KOPT-K1 (cell line): ENCODE data around the gene RAB3GAP2.
"Not testable (repeated sequence)": the region's sequence is repeated elsewhere in the genome, so short reads cannot be mapped to it uniquely, and the experiment has no call there.

ENCODE experiments used
- H3K27ac ChIP-seq: fragments of 200-600 bp; sonication (generic); 2 replicates; pipeline ENCODE4 v1.5.1; 2016; ENCODE audit warnings: antibody characterized with exemption, mild to moderate bottlenecking, low read depth, low read length; ENCODE audit not compliant: poor library complexity, severe bottlenecking
- H3K36me3 ChIP-seq: fragments of 200-600 bp; sonication (generic); 2 replicates; pipeline ENCODE4 v1.5.1; 2017; ENCODE audit warnings: antibody characterized with exemption, mild to moderate bottlenecking, low read length, moderate library complexity; ENCODE audit not compliant: insufficient read depth
- H3K9me3 ChIP-seq: fragments of 200-600 bp; sonication (generic); 2 replicates; pipeline ENCODE4 v1.5.1; 2017; ENCODE audit warnings: antibody characterized with exemption, low read length, mild to moderate bottlenecking; ENCODE audit not compliant: insufficient read depth, poor library complexity, severe bottlenecking

The RAB3GAP2 gene

DNA sequence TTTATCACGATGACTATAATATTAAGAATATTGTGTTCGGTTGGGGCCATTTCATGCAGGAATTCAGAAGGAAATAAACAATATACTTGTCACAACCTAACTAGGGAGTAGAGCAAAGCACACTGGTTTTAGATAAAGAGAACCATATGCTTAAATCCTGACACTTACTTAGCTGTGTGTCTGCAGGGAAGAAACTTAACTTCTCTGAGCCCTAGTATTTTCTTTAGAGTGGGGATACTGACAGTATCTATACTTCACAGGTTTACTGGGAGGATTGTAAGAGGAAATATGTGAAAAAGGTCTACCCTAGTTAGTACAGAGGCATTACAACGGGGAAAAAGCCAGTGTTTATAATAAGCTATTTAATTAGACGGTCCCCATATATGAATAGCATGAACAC lies 105.4 kb downstream of the RAB3GAP2 start:
- Histone ChIP-seq H3K9me3 (no peaks in the 10 kb centered on the region), H3K36me3 (peaks cover 86% of the 10 kb centered on the region), H3K27ac (no peak overlapping the region)

DNA sequence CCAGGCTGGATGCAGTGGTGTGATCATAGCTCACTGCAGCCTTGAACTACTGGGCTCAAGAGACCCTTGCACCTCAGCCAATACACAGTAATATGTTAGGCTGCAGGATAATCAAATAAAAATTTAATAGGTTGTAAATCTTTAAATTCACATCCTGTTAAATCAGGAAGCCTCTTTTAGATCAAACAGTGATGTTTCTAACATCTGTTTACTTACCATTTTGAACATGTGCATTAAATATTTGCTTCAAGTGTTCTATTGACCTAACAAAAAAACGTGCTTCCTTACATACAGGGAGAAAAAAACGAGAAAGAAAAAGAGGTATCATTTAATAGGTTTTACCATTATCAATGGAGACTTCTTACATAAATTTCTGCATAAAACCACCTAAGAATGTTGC lies 107.7 kb downstream of the RAB3GAP2 start:
- Histone ChIP-seq H3K9me3 (no peaks in the 10 kb centered on the region), H3K27ac (no peak overlapping the region), H3K36me3 (peaks cover 86% of the 10 kb centered on the region)

DNA sequence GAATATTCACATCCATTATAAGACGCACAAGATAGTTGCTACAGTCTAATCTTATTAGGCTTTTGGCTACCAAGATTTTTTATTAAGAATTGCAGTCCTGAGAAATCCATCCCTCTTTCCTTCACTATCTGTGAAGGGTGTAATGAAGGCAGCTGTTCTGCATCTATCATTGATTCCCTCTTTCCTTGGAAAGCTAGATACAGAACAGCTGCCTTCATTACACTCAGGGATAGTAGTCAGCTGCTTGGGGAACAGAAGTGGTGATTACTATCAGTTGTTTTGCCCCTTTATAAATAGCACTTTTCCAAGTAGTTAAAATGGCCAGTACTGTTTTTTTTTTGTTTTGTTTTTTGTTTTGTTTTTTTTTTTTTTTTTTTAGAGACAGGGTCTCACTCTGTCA lies 108.1 kb downstream of the RAB3GAP2 start:
- Histone ChIP-seq H3K9me3 (no peaks in the 10 kb centered on the region), H3K27ac (no peak overlapping the region), H3K36me3 (peaks cover 82% of the 10 kb centered on the region)

DNA sequence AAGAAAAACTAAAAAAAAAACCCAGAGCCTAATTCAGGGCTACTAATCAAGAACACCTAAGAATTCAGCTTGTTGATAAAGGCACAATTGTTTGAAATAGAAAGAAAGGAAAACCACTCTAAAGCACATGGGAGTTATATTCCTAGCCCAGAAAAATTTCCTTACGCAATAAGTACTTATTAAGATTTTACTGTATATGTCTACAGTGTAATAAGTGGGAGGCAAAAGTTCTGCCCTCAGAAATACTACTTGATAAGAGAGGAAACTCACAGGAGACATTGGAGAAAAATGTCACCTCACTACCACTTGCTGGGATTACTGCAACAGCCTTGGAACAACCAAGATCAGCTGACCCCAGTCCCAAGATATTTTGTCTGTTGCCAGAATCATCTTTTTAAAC lies 112.2 kb downstream of the RAB3GAP2 start:
- Histone ChIP-seq H3K36me3 (peaks cover 80% of the 10 kb centered on the region), H3K9me3 (no peaks in the 10 kb centered on the region), H3K27ac (no peak overlapping the region)

DNA sequence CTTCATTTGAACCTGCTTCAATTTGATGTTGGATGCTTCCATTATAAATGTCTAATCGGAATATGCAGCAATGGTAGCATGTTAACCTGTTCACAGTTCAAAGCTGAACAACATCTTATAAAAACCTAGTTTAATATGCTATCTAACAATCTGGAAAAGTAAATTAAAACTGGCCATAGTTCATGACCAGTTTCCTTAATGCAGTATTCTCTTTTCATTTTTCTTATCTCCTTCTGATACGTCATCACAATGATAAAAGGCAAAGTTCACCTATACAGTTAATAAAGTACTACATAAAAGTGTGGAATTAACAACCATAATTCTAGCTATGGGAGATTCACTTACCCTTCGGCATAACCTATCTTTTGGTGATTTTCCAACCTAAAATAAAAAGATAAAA lies 113.2 kb downstream of the RAB3GAP2 start:
- Histone ChIP-seq H3K36me3 (peaks cover 80% of the 10 kb centered on the region), H3K27ac (no peak overlapping the region), H3K9me3 (no peaks in the 10 kb centered on the region)

DNA sequence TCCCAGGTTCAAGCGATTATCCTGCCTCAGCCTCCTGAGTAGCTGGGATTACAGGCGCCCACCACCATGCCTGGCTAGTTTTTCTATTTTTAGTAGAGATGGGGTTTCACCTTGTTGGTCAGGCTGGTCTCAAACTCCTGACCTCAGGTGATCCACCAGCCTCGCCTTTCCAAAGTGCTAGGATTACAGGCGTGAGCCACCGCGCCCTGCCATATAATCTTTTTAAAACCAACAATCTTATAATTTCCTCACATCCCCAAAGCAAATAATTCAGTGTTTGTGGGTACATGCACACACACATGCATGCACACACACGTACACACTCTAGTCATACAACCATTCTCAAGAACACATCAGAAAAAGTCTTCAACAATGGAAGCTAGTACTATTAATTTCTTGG lies 113.7 kb downstream of the RAB3GAP2 start:
- H3K27ac ChIP-seq, H3K9me3 ChIP-seq: not testable (repeated sequence)
- H3K36me3 ChIP-seq, result peaks cover 80% of the 10 kb centered on the region

DNA sequence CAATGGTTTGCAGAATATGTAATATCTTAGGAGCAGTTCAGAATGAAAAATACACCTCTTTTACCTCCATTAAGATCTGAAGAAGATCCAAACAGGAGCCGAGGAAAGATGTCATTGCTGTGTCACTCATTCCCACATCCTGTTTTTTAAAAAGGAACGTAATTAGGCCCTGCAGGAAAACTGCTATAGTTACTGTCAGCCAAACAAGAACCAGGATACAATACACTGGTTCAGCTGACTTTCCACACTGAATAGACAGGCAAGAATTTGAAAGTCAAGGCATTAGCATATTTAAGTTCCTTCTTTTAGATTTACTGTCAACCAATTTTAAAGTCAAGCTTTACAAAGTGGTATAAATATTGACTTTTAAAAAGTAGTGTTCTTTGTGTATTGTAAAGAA lies 114.5 kb downstream of the RAB3GAP2 start:
- Histone ChIP-seq H3K9me3 (no peaks in the 10 kb centered on the region), H3K27ac (no peak overlapping the region), H3K36me3 (peaks cover 82% of the 10 kb centered on the region)

DNA sequence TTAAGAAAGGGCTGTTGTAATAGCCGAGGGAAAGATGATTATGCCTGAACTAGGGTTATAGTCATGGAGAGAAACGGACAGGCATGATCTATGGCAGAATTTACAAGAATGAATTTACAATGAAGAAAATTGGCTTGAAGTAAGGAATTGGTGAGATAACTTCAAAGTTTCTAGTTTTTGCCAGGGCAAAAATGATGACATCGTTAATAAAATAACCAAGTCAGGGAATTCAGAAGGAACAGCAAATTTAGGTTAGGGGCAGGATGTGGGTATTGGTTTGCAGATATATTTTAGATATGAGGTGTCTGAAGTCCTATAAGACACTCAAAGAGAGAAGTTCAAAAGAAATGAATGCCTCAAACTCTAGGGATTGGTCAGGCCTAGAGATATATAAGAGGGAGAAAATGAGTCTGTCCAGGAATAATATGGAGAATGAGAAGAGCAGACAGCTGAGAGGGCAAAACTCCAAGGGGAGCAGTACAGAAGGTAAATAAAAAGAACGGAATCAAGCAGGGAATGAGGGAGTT lies 115.6 kb downstream of the RAB3GAP2 start:
- H3K36me3 ChIP-seq, result peaks cover 90% of the 10 kb centered on the region

DNA sequence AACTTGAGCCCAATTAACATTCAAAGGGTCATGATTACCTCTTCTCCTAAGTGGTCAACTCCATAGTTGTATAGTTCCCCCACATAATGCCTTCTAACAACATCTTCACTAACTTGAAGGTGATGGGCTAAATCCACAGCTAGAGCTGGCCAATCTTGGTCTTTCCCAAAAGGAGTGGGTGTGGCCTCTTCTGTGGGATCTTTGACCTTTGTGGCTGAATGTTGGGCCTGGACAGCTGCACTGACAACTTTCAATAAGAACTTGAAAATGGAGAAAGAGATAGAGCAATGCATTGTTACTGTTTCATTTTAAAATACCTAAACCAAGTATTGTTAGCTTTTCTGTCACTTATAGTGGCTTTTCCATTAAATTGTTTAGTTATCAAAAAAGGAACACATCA lies 119.1 kb downstream of the RAB3GAP2 start:
- Histone ChIP-seq H3K9me3 (no peaks in the 10 kb centered on the region), H3K36me3 (peaks cover 97% of the 10 kb centered on the region), H3K27ac (no peak overlapping the region)

More for the DNA sequence above, 115.6 kb downstream of the RAB3GAP2 start:
- Histone ChIP-seq H3K27ac (no peak overlapping the region), H3K9me3 (no peaks in the 10 kb centered on the region)

DNA sequence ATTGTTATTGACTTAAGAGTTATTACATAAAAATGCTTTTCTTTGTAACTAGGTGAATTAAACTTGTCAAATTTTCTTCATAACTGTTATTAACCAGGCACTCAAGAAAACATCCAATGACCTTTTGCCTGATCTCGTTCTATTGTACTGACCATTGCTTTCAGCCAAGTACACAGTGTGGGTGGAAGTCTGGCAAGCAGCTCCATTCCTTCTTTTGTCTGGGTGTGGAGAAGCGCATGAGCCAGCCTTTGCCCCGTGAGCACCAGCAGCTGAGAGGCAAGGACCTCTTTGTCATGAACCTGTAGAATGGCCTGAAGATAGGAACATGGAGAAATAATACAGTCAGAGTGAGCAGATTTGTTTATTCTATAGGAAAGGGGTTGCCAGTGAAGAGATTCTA lies 120.8 kb downstream of the RAB3GAP2 start:
- Histone ChIP-seq H3K36me3 (peaks cover 96% of the 10 kb centered on the region), H3K27ac (no peak overlapping the region), H3K9me3 (no peaks in the 10 kb centered on the region)

DNA sequence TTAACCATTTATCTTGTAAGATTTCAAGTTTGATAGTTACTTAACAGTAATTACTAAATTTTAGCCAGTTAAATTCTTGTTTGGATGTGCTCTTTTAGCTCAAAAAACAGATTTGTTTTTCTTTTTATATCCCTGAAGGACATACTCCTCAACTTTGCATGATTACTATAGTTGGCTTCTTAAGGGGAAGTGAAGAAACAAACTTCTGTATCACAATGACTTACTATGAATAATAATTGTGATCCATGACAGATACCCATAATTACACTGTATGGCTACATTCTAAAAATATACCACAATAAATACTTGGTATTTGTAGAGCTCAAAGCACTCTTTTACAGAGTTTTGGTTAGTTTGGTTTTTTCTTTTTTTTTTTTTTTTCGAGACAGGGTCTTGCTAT lies 122.5 kb downstream of the RAB3GAP2 start:
- Histone ChIP-seq H3K9me3 (no peaks in the 10 kb centered on the region), H3K27ac (no peak overlapping the region), H3K36me3 (peaks cover 95% of the 10 kb centered on the region)

DNA sequence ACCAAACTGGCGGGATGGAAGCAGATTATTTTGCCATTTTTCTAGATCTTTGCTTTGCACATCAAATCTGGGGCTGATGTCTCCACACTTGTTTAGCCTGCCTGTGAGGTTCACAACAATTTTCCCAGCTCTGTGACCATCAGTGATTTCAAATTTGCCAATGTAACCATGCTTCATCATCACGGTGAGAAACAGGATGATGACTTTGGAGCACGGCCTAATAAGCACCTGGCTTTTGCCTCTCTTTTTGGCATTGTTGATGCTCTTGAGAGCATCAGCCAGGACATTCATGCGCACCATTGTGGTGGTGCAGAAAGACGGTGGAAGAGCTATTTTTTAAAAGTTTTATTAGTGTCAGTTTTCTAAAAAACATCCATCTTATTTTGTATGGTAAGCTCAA lies 128.2 kb downstream of the RAB3GAP2 start:
- H3K36me3 ChIP-seq, result peaks cover 92% of the 10 kb centered on the region
- H3K27ac ChIP-seq, result no peak overlapping the region
- H3K9me3 ChIP-seq, result no peaks in the 10 kb centered on the region

DNA sequence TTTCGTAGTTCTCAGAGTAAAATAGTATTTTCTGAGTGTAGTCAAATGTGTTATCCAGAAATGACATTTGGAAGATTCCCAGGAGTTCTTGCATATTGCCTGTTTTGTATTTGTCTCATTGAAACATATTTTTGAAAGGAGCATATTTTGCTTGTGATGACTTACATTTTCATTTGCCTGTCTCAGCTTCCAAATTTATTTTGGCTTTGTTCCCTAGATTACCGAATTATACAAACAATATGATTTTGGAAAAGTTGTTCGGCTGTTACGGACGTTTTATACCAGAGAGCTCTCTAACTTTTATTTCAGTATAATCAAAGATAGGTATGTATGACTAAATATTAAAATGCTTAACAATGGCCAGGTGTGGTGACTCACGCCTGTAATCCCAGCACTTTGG lies 132.3 kb downstream of the RAB3GAP2 start:
- Histone ChIP-seq H3K36me3 (peaks cover 93% of the 10 kb centered on the region), H3K27ac (no peak overlapping the region), H3K9me3 (no peaks in the 10 kb centered on the region)

DNA sequence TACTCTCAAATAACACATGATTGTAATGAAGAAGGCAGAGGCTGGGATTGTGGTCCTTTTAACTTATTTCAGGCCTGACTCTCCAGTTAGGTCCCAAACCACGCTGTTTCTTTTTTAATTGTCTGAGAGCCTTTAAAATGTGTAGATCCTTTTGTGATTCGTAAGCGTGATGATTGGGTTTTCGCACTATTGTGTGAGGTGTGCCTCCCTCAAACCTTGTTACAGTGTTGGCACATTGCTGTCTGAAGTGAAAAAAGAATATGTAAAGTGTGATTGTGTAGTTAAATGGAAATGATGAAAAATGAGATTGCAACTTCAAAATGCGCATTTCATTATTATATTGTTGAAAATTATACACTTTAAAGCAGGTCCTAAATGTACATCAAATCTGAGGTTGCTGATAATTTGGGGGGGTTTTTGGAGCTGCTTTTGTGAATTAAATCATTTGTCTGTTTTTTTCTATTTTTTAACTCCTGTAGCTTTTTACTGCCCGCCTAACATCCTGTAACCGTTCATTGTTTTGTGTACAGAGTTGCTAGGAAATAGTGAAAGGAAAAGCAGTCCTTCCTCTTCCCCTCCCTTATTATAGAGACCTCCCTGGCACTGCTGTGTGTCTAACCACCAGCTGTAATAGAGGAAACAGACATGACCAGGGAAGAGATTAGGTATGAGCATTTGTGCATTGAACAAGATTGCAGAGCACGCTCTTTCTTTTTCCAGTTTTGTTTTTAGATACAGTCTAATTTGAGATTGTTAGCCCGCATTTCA lies 135.1 kb downstream of the RAB3GAP2 start:
- Histone ChIP-seq H3K36me3 (peaks cover 97% of the 10 kb centered on the region), H3K27ac (no peak overlapping the region)

DNA sequence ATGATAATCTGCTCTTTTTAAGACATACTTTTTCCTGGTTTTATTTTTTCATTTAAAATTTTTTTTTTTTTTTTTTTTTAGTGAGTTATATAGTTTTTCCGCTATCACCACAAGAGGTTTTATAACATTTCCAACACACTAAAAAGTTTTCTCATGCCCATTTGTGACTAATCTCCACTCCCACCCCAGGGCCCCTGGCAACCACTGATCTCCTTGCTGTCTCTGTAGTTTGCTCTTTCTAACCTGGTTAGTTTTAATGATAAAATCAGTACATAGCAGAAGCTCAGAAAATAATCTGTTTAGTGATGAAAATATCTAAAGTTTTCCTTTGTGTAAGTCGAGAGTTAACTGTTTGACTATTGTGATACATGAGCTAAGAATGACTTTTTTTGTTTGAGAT lies 136.5 kb downstream of the RAB3GAP2 start:
- Histone ChIP-seq H3K27ac (no peak overlapping the region), H3K36me3 (peaks cover 93% of the 10 kb centered on the region), H3K9me3 (no peaks in the 10 kb centered on the region)

More for the DNA sequence above, 135.1 kb downstream of the RAB3GAP2 start:
- no peaks in the 10 kb centered on the region for H3K9me3 ChIP-seq
